HG02885 (cell line): ENCODE measurements around the gene NR3C2.
"Not testable (repeated sequence)": the region's sequence is repeated elsewhere in the genome, so short reads cannot be mapped to it uniquely, and the experiment has no call there.

Source experiments
- ATAC-seq: cut with Tn5 transposase; IDR thresholded peaks from one replicate; pipeline ENCODE4 v1.9.1; 2021; ENCODE audit warnings: mild to moderate bottlenecking; ENCODE audit not compliant: unreplicated experiment, poor library complexity

NR3C2 gene

DNA sequence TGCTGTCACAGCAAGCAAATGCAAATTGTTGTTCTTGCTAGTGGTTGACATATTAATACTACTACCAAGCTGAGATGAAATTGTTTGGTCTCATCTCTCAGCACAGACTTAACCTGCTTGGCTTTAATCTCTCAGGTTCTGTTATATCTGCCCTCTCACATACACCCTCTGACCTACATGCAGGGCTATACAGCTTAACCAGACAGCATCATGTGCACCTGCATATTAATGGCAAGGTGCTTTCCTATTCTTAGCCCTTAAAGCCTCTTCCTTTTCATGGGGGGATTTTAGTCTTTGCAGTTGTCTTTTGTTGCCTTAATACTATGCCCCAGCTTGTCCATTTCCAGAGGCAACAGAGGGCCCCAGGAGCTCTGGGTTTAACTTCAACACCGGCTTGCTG is 114.5 kb downstream of the NR3C2 start:
- ATAC-seq = no peak

DNA sequence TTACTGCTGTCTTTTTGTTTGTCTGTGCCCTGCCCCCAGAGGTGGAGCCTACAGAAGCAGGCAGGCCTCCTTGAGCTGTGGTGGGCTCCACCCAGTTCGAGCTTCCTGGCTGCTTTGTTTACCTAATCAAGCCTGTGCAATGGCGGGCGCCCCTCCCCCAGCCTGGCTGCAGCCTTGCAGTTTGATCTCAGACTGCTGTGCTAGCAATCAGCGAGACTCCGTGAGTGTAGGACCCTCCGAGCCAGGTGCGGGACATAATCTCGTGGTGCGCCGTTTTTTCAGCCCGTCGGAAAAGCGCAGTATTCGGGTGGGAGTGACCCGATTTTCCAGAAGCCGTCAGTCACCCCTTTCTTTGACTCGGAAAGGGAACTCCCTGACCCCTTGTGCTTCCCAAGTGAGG is 118.9 kb downstream of the NR3C2 start:
- not testable (repeated sequence) for ATAC-seq

DNA sequence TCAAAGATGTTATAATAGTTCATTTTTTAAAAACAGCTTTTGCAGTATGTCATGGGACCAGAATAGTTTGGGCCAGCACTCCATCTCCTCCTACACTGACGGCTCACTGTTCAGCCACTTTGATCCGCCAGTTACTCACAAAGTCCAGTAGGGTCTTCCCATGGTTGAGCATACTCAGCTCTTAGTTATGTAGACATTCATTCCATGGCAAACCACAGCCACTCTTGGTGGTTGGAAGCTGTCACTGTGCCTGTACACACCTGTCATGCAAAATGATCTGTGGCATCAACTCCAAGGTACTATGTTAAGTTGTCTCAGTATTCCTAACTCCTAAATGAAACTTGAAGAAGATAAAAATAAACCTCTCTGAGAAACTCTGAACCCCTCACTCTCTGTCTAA is 127.2 kb downstream of the NR3C2 start:
- ATAC-seq = no peak

DNA sequence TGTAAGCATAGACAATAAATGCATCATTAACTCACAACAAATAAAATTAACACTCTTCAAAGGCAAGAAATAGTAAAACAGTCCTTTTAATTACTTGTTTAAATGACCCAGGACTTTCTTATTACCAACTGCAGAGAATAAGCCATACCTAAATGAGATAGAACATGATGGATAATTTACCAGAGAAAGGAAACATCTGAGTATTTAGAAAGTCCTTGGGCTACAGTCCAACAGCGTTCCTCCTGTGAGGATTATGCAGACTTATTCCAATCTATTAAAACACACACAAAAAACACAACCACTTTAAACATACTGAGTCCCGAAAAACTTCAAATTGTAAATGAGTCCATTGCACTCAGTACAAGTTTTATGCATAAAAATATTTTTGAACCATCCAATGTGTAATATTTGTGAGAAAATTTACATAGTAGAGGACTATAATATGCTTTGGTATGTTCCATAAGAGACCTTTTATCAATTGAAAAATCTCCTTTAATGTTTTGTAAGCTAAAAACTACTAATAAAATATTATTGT is 129.2 kb downstream of the NR3C2 start:
- ATAC-seq = no peak

DNA sequence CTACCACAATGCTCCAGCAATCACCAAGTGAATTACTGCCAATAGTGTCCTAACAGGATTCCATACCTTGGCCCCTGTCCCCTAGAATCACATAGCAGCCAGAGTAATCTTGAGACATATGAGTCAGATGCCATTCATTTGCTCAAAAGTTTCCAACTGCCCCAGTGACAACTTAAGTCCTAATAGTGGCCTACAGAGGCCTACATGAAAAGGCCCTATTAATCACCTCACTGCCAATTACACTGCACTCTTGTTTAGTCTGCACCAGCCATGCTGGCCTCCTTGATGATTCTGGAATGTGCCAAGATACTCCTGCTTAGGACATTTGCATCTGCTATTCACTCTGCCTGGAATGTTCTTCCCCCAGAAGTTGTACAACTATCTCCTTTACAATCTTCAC is 130.7 kb downstream of the NR3C2 start:
- no peak for ATAC-seq

DNA sequence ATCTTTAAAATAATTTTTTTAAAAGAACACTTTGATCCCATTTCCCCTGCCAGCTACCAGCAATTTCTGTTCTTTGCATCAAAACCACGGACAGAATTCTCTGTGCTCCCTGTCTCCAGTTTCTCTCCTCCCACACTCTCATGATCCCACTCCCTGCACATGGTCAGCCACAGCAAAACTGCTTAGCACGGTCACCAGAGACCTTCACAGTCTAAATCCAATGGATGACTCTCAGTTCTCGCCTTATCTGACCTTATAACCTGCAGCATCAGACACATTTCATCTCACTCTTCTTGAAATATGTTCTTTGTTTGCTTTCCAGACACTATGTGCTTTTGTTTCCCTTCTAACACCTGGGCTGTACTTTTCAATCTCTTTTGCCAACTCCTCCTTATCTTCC is 131.5 kb downstream of the NR3C2 start:
- ATAC-seq = no peak

DNA sequence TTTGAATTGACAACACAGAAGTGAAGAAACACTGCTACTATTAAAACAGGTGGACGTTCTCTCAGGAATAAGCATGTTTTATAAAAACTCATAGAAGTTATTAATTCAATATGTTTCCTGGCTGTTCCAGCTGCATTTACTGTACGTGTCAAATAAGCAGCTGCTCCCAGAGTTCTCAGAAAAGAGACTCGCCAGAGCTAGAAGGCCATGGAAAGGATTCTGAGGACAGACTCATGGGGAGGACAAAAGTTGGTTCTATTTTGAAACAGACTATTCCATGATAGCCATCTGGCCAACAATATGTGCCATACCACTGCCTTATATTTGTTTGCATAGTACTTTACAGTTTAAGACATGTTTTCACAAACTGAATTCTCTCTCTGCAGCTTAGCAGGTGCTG is 136.5 kb downstream of the NR3C2 start:
- no peak for ATAC-seq

DNA sequence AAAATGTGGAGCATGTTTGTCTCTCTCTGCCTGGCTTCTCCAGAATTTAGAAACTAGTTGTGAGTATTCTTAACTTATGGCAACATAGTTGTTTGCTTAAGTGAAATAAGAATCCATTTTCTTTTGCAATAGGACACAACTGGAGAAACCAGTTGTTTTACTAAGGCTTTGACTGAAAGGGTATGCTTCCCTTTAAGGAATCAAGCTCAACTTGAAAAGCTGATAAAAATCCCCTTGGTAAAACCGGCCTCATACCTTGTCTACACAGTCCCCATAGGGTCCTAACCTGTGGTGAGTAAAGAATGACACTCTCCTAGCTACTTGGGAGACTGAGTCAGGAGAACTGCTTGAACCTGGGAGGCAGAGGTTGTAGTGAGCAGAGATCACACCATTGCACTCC is 139.8 kb downstream of the NR3C2 start:
- no peak for ATAC-seq

DNA sequence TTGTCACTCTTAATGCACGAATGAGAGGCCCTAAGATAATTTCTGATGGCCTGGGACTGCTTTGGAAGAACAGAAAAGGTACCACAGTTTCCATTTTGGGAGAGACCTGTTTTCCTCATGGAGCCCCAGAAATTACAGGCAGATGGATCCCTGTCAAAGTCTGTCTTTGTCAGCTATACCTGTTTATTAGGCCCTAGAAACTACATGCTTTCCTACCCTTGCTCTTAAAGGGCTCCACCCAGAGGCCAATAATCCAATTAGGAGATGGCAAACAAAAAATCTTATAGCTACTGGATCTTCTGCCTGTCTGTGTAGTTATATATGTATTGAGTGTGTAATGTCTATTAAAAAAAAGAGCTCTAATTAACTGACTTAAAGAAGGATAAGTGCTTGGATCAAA is 141.3 kb downstream of the NR3C2 start:
- no peak for ATAC-seq

DNA sequence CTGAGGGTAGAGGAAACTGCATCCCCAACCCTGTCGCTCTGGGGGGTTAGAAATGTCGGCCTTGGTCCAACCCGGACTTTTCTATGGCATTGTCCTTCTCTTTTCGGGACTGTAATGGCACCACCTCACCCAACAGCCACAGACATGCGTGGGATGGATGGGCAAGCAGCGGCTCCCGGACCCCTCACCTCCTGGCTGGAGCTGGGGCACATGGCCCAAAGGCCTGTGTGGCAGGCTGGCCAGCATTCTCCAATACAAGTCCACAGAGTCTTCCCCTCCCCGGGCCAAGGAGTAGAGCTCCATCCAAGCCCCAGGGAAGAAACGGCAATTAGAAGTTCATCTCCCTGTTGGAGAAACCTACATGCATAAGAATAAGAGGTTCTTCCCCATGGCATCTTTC is 142.9 kb downstream of the NR3C2 start:
- no peak for ATAC-seq

DNA sequence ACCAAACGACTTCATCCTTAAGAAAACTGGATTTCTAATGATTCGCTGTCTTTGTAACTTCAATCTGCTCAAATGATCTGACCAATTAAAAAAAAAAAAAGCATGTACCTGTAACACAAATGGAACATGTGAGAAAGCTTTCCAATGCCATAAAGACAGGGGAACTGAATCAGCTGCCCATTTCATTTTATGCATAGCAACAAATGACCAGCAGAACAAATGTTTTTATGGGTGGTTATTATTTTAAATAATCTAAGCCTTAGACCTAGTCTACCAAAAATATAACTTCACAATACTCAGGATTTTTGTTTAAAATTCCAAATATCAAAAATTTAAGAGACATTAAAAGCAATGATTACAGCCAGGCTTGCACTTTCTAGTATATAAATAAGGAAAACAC is 145.7 kb downstream of the NR3C2 start:
- no peak for ATAC-seq

DNA sequence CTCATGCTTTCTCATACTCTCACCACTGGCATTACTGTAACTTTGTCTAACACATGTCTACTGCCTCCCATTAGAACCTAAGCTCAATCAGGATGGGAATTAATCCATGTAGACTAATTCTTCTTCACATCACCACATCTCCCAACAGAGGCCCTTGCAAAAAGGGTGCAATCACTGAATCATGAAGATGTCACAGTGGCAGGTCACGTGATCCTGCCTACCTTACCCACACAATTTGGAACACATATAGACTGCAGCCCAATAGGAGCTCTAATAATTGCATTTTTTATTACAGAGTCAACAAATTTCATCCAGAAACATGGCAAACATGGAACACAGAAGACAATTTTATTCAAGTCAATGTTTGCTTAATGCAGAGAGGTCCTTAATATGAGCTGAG is 146.6 kb downstream of the NR3C2 start:
- no peak for ATAC-seq

DNA sequence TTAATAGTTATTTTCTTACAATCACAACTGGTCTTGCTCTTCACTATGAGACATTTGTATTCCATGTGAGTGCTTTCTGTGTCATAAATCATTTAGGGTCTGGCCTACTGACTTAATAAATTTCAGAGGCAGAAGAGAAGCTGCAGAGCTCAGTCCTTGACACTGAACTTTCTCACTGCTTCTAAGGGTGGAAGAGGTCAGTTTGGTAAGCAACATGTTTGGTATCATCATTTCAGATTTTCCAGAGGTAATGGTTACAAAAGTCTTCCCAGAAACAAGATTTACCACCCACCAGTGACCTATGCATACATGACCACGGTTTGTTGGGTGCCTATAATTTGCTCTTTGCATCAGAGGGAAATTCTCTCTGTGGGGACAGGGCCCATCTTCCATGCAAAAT is 148.6 kb downstream of the NR3C2 start:
- no peak for ATAC-seq

DNA sequence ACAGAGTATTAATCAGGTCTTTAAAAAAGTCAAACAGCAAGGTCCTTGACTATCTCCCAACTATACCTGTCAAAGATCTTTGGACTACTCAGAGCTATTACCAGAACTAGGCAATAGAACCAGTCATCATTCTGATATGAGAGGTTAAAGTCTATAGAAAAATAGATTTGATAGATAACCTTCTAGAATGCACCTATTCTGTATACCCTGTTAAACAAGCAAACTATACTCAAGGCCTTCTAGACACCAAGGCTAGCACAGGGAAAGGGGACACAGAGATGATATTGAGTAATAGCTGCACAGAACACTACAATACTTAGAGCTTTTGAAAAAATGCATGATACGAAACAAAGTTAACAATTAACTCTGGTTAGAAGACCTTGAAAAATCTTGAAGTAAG is 149.5 kb downstream of the NR3C2 start:
- no peak for ATAC-seq

DNA sequence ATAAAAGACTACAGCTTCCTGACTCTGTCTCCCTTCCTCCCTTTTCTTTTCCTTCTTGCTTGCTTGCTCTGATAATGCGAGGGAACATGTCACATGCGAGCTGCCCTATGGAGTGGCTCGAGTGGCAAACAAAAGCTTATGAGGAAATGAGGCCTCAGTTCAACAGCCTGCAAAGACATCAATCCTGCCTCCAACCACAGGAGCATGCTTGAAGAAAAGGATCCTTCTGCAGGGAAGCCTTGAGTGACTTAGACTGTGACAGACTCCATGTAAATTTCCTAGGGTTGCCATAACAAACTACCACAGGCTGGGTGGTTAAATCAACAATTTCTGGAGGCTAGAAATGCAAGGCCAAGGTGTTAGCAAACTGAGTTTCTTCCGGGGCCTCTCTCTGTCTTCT is 152.5 kb downstream of the NR3C2 start:
- no peak for ATAC-seq

DNA sequence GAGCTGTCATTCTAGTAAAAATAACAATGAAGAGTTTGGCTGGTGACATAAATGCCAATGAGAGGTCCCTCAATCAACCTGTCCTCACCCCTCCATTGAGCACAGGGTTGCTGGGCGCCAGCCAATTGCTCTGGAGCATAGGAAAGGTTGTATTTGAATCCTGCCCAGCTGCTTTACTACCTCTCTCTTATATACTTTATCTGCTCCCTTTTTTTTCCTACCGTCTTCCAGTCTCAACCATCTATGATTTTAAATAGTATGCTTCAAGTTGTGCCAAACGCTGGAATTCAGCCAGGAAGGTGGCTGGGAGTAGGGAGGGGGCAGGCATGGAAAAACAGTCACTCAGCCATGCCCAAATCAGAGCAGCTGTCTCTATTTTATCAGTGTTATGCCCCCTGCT is 153.8 kb downstream of the NR3C2 start:
- ATAC-seq = no peak

DNA sequence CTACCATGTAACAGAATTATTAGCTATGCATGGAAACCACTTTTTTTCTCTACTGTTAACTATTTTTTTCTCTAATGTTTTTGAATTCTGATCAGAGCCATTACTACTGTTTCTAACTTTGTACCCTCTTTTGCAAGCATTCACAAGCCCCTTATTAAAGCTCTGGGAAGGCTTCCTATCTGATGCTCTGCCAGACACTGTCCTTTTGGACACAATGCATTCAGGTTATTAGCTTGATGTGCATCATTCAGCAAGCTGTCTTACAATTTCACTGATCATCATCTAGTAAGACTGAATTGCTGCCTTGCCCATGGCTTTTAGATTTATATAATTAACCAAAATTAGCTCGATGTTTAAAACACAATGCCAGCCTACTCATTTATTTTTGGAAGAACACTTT is 155.1 kb downstream of the NR3C2 start:
- ATAC-seq = no peak

DNA sequence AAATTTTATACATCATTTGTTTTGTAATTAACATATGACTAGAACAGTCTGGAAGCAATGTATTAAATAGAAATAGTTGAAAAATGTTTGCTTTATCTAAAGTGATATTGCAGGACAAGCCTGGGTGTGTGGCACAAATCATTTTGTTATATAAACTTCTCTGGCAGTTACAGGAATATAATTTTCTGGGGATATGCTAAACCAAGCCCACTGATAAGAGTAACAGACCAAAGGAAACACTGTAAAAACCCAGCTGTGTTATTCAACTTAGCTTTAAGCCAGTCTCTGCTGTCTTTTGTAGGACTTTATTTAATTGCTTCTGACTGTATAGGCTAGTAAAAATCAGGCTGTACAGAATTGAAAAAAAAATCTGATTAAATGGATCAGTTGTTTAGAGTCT is 156.2 kb downstream of the NR3C2 start:
- no peak for ATAC-seq

DNA sequence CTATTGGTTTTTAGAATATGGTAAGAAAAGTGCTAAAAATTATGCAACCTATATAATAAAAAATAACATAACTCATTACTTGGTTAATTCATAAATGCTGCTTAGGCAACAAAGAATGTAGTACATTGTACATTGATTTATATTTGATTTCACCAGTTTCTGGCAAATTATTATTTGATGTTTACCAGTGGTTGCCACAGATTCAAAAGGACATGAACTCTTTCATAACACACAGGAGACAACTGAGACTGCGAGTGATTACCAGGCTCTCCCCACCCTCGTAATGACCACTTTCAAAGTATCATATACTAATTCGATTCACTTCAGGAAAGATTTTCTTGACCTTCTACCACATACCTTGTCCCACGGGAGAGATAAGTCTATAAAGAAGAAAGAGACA is 158.5 kb downstream of the NR3C2 start:
- no peak for ATAC-seq

DNA sequence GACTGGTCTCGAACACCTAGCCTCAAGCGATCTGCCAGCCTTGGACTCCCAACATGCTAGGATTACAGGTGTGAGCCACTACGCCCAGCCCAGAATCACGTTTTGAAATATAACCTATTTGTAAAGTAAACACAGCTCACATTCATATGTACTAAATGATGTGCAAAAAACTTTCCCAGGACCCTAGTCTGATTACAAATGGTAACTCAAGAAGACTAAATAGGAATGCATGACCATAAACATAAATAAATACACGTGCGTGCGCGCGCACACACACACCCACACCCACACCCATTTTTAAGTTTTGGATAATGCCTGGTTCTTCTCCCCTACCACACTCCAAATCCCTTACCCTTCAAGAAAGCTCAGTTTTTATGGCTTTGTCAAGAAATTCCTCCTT is 163.9 kb downstream of the NR3C2 start:
- no peak for ATAC-seq

DNA sequence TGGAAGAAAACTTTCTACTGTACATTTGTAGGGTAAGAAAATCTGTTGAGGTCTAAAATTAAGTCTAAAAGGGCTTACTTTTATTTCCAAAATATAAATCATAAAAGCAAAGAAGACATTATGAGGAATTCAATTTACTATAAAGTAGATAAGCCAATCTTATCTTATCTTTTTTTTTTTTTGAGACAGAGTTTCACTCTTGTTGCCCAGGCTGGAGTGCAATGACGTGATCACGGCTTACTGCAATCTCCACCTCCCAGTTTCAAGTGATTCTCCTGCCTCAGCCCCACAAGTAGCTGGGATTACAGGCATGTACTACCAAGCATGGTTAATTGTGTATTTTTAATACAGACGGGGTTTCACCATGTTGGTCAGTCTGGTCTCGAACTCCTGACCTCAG is 166.9 kb downstream of the NR3C2 start:
- ATAC-seq = no peak

DNA sequence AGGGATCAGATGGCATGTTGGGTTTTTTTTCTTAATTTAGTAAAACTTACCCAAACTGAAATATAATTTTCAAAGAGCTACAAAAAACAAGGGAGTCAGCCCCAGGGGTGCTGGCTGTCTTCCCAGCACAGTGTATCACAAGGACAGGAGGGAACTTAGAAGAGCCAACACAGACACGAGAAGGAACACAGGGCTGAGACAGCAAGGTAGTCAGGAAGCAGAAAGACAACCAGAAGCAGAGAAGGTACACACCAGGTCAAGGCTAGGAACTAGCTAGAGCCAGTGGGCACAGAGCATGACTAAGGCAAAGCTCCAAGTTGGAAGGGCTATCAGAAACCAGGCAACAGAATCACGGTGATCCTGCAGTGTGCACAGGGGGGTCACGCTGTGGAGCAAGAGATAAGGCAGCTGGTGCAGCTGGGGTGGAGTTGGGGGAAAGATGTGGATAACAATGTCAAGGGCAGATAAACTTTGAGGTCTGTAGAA is 168.7 kb downstream of the NR3C2 start:
- no peak for ATAC-seq

DNA sequence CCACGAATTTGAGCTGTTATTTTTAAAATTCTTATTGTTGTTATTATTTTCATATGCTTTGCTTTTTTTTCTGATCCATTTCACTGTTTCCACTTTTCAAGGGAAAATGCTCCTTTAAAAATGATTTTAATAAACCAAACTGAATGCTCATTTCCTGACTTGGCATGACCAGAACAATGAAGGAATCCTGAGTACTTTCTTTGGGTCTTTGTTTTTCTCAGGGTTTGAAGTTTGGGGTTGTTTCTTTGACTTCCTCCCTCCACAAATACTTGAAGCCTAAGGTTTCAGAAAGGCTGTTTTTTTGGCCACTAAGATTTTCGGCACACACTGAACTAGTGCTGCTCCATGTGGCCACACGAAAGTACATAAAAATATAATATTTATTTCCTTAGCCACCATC is 171.0 kb downstream of the NR3C2 start:
- no peak for ATAC-seq
